Measurements from ENCODE around the gene MPP2.

The MPP2 gene

DNA sequence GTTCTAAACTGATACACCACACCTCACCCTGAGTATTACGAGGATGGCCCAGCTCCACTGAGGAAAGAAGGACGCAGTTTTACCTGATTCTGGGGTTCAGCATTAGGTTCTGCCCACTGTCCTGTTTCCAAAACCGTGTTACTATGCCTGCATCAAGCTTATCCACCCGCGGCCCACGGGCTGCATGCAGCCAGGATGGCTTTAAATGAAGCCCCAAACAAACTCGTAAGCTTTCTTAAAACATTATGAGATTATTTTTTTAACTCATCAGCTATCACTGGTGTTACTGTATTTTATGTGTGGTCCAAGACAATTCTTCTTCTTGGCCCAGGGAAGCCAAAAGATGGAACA is 64.4 kb downstream of the MPP2 start:
- DNase-seq = no peak

GRCh38 chr17:43842091-43842974 is 65.0 kb downstream of the MPP2 start:
- DNase-seq = peak; percentile 73

- no peak for DNase-seq
These were observed 66.1 kb downstream of the MPP2 start for GRCh38 chr17:43841282-43841681.

DNA sequence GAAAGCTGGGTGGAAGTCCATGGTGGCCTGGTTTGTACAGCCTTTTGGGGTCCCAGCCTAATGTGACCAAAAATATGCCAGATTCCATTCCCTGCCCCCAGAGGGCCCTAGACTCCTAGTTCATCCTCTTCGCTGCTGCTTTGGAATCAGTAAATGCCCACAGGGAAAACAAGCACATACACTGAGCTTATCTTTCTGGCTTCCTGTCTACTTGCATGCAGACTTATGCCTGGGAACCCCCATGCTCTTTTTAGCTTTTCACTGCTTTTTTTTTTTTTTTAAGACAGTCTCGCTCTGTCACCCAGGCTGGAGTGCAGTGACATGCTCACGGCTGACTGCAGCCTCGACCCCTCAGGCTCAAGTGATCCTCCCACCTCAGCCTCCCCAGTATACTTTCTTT is 66.5 kb downstream of the MPP2 start:
- no peak for DNase-seq

DNA sequence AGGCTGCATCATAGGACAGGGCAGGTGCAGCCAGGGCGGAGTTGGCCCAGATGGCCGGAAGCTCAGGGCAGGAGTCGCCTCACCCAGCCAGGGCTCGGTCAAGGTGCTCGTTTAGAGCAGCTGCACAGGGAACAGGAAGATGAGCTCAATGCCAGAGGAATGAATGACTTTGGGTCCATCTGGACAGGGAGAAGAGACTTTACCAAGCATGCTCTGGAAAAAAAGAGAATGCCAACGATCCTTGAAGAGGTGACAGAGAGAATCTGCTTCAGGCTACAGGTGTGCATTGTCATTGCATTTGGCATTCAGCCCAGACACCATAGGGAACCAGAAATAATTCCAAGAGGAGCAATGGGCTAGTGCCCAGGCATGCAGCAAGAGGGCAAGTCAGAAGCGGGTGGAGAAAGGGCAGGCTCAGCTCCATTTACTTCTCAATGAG is 67.6 kb downstream of the MPP2 start:
- DNase-seq = peak; percentile 74

GRCh38 chr17:43834106-43834505 is 73.2 kb downstream of the MPP2 start:
- DNase-seq = no peak

DNA sequence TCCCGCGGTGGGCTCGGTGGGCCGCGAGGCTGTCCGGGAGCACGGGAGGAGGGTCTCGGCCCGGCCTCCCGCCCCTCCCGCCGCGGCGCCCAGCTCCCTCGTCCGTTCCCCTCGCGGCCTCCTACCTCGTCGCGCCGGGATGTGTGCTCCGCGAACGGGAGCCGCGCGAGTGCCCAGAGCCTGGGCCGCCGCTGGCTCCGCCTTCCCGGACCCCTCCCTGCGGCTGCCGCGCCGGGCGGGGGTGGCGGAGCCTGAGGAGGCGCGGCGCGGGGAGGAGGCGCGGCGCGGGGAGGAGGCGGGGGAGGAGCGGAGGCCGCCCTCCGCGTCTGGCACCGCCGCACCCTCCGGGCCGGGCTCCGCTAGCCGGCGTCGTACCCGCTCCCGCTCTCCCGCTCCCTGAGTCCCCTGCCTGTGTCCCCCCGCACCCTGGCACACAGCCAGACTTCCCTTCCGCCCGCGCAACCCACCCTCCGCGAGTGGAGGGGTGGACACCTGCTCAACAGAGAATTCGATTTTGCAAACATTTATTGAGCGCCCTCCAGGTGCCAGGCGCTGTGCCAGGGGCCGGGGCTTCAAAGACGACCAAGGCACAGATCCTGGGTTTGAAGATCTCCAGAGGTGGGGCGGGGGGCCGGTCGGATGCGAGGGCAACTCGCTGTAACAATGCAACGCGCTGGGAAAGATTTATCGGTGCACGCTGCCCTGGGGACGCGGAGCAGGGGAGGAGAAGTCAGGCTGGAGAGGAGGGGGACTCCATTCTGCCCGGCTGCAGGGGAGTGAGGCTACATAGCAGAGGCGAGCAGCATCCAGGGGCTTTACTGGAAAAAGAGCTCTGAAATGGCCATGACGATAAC is 74.1 kb downstream of the MPP2 start, which contains the start of gene MPP3:
Gene MPP3 (minus strand): TSS at position 171 of the 854 bp plus-strand sequence. CDS start 1,240 bp downstream, outside the sequence.
- DNase-seq = no peak

GRCh38 chr17:43832168-43832975 is 75.0 kb downstream of the MPP2 start:
- DNase-seq = no peak

- DNase-seq = no peak
These were observed 75.7 kb downstream of the MPP2 start for GRCh38 chr17:43831633-43832032.

- DNase-seq = no peak
These were observed 76.7 kb downstream of the MPP2 start for GRCh38 chr17:43830510-43831140.

DNA sequence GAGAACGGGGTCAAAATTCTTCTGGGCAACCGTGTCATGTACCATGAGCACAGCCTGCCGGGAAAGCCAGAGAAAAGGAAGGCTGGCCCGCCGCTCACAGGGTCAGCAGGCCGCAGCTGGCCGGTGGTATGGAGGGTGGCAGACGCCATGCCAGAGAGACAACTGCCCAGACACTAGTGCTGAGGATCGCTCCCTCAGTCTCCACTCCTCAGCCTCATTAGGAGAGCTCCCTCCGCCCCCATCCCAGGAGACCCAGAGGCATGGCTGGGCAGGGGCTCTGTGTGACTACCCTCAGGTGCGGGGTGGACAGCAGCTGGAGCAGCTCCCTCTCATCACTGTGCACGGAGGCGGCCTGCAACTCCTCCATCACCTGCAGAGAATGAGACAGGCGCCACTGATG is 77.6 kb downstream of the MPP2 start:
- DNase-seq = no peak

DNA sequence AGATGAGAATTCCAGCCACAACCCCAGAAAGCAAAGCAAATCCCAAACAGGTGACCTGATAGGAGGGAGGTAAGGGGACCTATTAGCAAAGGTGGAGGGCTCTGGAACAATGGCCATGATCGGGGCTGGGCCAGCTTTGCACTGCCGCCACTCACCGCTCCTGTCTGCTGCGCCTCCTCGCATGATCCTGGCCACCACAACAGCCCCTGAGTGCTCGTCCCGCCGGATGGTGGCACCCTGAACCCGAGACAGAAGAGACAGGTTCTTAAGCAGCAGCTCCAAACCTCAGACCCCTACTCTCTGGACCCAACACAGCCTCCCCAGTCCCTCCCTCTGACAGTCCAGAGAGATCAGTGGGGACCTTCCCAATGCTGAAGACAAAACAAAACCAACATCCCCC is 79.7 kb downstream of the MPP2 start:
- DNase-seq = no peak

- DNase-seq = no peak
These were observed 81.1 kb downstream of the MPP2 start for GRCh38 chr17:43826206-43826605.

- DNase-seq = no peak
These were observed 81.8 kb downstream of the MPP2 start for GRCh38 chr17:43825567-43825966.
